ENCODE measurements around the gene UBE2E1. TPM values are rescaled to one million over a fixed set of nuclear protein-coding genes. Genes with fewer than 3 reads are reported as not detected.

UBE2E1 gene
- total RNA-seq, 1 experiment from 2014 or later = 74.3 TPM

DNA sequence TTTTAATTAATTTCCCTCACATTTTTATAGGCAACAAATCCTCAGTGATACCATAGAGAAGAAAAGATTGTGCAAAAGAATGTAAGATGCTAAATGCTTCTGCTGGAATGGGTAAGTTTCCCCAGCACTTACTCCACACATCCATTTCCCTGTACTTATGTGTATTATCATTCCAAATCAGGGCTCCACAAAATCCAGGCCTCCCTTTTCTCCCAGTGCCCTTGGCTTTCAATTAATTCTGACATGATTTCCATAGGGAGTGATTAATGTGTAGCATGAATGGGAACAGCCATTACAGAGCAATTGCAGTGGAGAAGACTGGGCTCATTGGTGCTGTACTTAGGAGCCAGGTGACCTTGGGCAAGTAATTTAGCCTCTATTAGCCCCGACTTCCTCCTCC is 41.3 kb upstream of the UBE2E1 start:
- Mint-ChIP-seq H3K27me3 (ENCODE audit: unreplicated experiment) (no peaks in the 10 kb centered on the region), H3K4me1 (ENCODE audit: low read depth, unreplicated experiment) (no peaks in the 10 kb centered on the region), H3K4me3 (ENCODE audit: low read depth, unreplicated experiment) (no peak overlapping the region), H3K36me3 (ENCODE audit: insufficient read depth, unreplicated experiment) (no peaks in the 10 kb centered on the region), H3K9me3 (ENCODE audit: low read depth, unreplicated experiment) (no peaks in the 10 kb centered on the region), H3K27ac (ENCODE audit: unreplicated experiment) (no peak overlapping the region)
- BruUV-seq (replicated peaks) = no TSS peak
- DNase-seq = no peak
- CTCF ChIA-PET = no interaction called here
- TF ChIP-seq, protein P1, sequence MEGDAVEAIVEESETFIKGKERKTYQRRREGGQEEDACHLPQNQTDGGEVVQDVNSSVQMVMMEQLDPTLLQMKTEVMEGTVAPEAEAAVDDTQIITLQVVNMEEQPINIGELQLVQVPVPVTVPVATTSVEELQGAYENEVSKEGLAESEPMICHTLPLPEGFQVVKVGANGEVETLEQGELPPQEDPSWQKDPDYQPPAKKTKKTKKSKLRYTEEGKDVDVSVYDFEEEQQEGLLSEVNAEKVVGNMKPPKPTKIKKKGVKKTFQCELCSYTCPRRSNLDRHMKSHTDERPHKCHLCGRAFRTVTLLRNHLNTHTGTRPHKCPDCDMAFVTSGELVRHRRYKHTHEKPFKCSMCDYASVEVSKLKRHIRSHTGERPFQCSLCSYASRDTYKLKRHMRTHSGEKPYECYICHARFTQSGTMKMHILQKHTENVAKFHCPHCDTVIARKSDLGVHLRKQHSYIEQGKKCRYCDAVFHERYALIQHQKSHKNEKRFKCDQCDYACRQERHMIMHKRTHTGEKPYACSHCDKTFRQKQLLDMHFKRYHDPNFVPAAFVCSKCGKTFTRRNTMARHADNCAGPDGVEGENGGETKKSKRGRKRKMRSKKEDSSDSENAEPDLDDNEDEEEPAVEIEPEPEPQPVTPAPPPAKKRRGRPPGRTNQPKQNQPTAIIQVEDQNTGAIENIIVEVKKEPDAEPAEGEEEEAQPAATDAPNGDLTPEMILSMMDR (IDR thresholded peaks at IDR 0.05; ENCODE audit: unreplicated experiment) = no peak
- intact Hi-C loops (cut with micrococcal nuclease; ENCODE audit: unreplicated experiment) = loop anchor here (5.0 kb wide), 1 partner anchor 582 kb away; no protein-coding TSS in a partner anchor

DNA sequence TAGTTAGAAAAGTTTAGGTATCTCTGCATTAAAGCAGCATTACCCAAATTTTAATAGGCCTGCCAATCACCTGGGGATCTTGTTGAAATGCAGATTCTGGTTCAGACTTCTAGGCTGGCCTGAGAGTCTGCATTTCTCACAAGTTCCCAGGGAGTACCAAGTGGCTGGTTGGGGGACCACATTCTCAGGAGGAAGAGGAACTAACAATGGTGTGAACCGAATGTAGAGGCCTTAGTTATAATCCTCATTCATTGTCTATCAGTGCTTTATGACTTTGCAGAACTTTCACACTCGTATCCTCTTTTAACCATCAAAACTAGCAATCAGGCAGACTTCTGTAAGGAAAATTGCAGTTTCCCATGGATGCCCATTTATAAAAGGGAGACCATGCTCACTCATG is 38.2 kb upstream of the UBE2E1 start:
- H3K4me3 Mint-ChIP-seq (ENCODE audit: low read depth, unreplicated experiment) = no peak overlapping the region
- TF ChIP-seq, protein P1 (IDR thresholded peaks at IDR 0.05; ENCODE audit: unreplicated experiment) = no peak
- no peaks in the 10 kb centered on the region for H3K4me1 Mint-ChIP-seq (ENCODE audit: low read depth, unreplicated experiment)
- no peaks in the 10 kb centered on the region for H3K36me3 Mint-ChIP-seq (ENCODE audit: insufficient read depth, unreplicated experiment)
- H3K27ac Mint-ChIP-seq (ENCODE audit: unreplicated experiment) = no peak overlapping the region
- H3K27me3 Mint-ChIP-seq (ENCODE audit: unreplicated experiment) = no peaks in the 10 kb centered on the region
- CTCF ChIA-PET = no interaction called here
- no peak for DNase-seq
- H3K9me3 Mint-ChIP-seq (ENCODE audit: low read depth, unreplicated experiment) = no peaks in the 10 kb centered on the region
- no TSS peak for BruUV-seq (replicated peaks)
- intact Hi-C loops (cut with micrococcal nuclease; ENCODE audit: unreplicated experiment) = no loop called here

DNA sequence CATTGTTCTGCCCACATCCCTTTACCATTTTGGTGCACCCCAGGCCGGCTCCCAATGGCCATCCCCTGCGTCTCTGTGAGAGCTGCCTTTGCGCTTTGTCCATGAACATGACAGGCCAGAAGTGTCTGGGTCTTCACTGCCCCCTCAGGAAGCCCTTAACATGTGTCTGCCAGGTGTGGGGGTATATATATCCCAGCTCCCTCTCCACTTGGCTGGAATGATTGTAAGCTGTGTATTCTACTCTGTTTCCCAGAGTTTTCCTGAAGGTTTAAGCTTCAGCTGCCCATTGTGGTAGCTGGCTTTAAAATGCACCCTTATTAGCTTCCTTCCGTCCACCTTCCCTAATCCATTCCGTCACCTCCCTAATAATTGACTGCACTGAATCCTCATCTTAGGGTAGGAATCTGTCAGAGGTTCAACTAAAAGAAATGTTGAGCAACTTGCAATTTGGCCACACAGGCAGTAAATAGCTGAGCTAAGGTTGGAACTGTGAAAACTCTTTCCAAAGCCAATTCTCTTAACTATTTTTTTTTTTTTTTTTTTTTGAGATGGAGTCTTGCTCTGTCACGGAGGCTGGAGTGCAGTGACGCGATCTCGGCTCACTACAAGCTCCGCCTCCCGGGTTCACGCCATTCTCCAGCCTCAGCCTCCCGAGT is 30.4 kb upstream of the UBE2E1 start:
- CTCF ChIA-PET = interaction anchor here (0.6 kb wide), 2 partner anchors 54 to 158 kb away, joined by 3 to 4 read pairs; no protein-coding TSS in a partner anchor
- no TSS peak for BruUV-seq (replicated peaks)
- no peak overlapping the region for H3K4me3 Mint-ChIP-seq (ENCODE audit: low read depth, unreplicated experiment)

DNA sequence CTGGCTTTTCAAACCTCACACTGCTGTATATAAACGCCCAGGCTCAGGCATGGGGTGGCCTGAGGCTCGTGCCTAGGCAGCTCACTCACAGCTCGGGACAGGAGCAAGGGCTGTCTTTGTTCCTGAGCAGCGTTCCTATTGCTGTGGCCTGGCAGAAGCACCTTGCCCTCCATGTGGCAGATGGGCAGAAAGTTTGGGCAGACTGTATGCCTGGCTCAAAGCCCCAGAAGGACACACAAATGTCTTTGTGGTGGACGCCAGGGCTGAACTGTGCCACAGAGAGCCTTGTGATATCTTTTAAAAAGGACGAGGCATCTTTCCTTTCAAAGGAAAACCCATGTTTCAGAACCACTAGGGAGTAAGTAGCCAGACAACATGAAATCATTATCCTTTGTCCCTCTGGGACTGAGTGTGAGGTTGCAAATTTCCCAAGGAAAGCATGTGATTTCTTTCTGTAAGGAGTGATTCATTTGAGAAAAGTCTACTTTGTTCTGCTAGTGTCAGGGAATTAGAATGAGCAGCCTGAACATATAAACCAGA is 29.3 kb upstream of the UBE2E1 start:
- no TSS peak for BruUV-seq (replicated peaks)
- H3K4me3 Mint-ChIP-seq (ENCODE audit: low read depth, unreplicated experiment) = no peak overlapping the region
- no peak overlapping the region for H3K27ac Mint-ChIP-seq (ENCODE audit: unreplicated experiment)
- intact Hi-C loops (cut with micrococcal nuclease; ENCODE audit: unreplicated experiment) = no loop called here
- CTCF ChIA-PET = no interaction called here
- no peaks in the 10 kb centered on the region for H3K4me1 Mint-ChIP-seq (ENCODE audit: low read depth, unreplicated experiment)
- no peaks in the 10 kb centered on the region for H3K27me3 Mint-ChIP-seq (ENCODE audit: unreplicated experiment)
- no peaks in the 10 kb centered on the region for H3K9me3 Mint-ChIP-seq (ENCODE audit: low read depth, unreplicated experiment)
- no peaks in the 10 kb centered on the region for H3K36me3 Mint-ChIP-seq (ENCODE audit: insufficient read depth, unreplicated experiment)
- TF ChIP-seq, protein P1 (IDR thresholded peaks at IDR 0.05; ENCODE audit: unreplicated experiment) = no peak
- DNase-seq = no peak

More for the DNA sequence above, 30.4 kb upstream of the UBE2E1 start:
- H3K27ac Mint-ChIP-seq (ENCODE audit: unreplicated experiment) = no peak overlapping the region
- no peaks in the 10 kb centered on the region for H3K4me1 Mint-ChIP-seq (ENCODE audit: low read depth, unreplicated experiment)
- H3K9me3 Mint-ChIP-seq (ENCODE audit: low read depth, unreplicated experiment) = no peaks in the 10 kb centered on the region
- no peak for DNase-seq
- H3K27me3 Mint-ChIP-seq (ENCODE audit: unreplicated experiment) = no peaks in the 10 kb centered on the region
- H3K36me3 Mint-ChIP-seq (ENCODE audit: insufficient read depth, unreplicated experiment) = no peaks in the 10 kb centered on the region
- intact Hi-C loops (cut with micrococcal nuclease; ENCODE audit: unreplicated experiment) = no loop called here
- TF ChIP-seq, protein P1 (IDR thresholded peaks at IDR 0.05; ENCODE audit: unreplicated experiment) = no peak

Measured in Calu3 (cell line).